Transverse colon (tissue), 4 donors: ENCODE results near the gene HMCN2. TPM values are rescaled to one million over a fixed set of nuclear protein-coding genes. Genes with fewer than 3 reads are reported as not detected.

Experiments
- DNase-seq: peaks from one replicate; pipeline ENCODE4 v3.0.0-alpha.2; 2019
- H3K27ac ChIP-seq, 4 donors: fragments of 200-600 bp; sonication (generic); 2 replicates each; pipeline ENCODE4 v1.5.1; 2016 to 2018; ENCODE audit warnings: inconsistent platforms in 4 of 4
- H3K27me3 ChIP-seq: fragments of 200-600 bp; sonication (generic); 2 replicates; pipeline ENCODE4 v1.5.1; 2017; ENCODE audit warnings: inconsistent platforms
- H3K36me3 ChIP-seq, 4 donors: fragments of 200-600 bp; sonication (generic); 2 replicates each; pipeline ENCODE4 v1.5.1; 2017 to 2019; ENCODE audit warnings: inconsistent platforms in 4 of 4
- H3K4me1 ChIP-seq, 4 donors: fragments of 200-600 bp; sonication (generic); 2 replicates each; pipeline ENCODE4 v1.5.1; 2017 to 2020; ENCODE audit warnings: inconsistent platforms in 4 of 4
- H3K4me3 ChIP-seq, 4 donors: fragments of 200-600 bp; sonication (generic); 1 replicate in 1 of 4; 2 replicates in 3 of 4; pipeline versions ENCODE4 v1.5.1 to v1.6.1; 2017 to 2019; ENCODE audit warnings: inconsistent platforms in 4 of 4
- H3K9me3 ChIP-seq, 2 donors: fragments of 200-600 bp; sonication (generic); 2 replicates each; pipeline ENCODE4 v1.5.1; 2017 to 2019; ENCODE audit warnings: inconsistent platforms in 2 of 2
- CTCF ChIP-seq, 5 experiments: fragments of 200-600 bp in 3 of 5; fragments of 450-650 bp in 2 of 5; sonication (generic) in 3 of 5; IDR thresholded peaks; 1 replicate in 2 of 5; 2 replicates in 3 of 5; pipeline ENCODE4 v1.5.1; 2016 to 2017; ENCODE audit warnings: antibody characterized with exemption in 5 of 5, inconsistent platforms in 3 of 5, mild to moderate bottlenecking in 2 of 5, moderate library complexity in 1 of 5
- EP300 ChIP-seq: sonication (generic); formaldehyde crosslinking; IDR thresholded peaks from one replicate; pipeline ENCODE4 v1.6.1; 2017; ENCODE audit warnings: antibody characterized with exemption, low read depth
- POLR2A ChIP-seq: fragments of 450-650 bp; IDR thresholded peaks from one replicate; pipeline ENCODE4 v1.6.1; 2016; ENCODE audit warnings: antibody characterized with exemption, mild to moderate bottlenecking, moderate library complexity
- POLR2AphosphoS5 ChIP-seq, 3 donors: sonication (generic); formaldehyde crosslinking; IDR thresholded peaks; one replicate each; pipeline ENCODE4 v1.6.1; 2016; ENCODE audit warnings: antibody characterized with exemption in 3 of 3
- WGBS, 2 donors: methylation state at CpG; one replicate each; pipeline ENCODE4 v1.1.5; 2018; ENCODE audit warnings: low coverage in 1 of 2; 5-methylcytosine and 5-hydroxymethylcytosine counted together
- in situ Hi-C, 4 donors: fragments of 200-750 bp; cut with MboI; loops; one replicate each; pipeline versions ENCODE4 v1.15.0 to v1.15.1; 2017; ENCODE audit warnings: low sequenced_read_pairs in 3 of 4, low pct_ligation_motif_present in 1 of 4, low pct_unique_long_range_greater_than_20kb in 1 of 4
- intact Hi-C: fragments of 100-400 bp; cut with DNase I; formaldehyde crosslinking; loops from one replicate; pipeline ENCODE4 v1.15.1; 2023; ENCODE audit warnings: low total_unique reads
- total RNA-seq, 4 donors: library from RNA; depleted of rRNA; stranded (reverse); fragments of >200 nt; gene quantifications; one replicate each; pipeline ENCODE4 v1.1.0, GENCODE V29; 2016

Gene HMCN2
- total RNA-seq, 4 donors from 2014 or later: 7.8 to 40.0 (median 15.2) TPM

GRCh38 chr9:130414910-130415746 is 149.6 kb downstream of the HMCN2 start:
- peak overlapping the region; percentile 74 to 79 (median 74) for H3K27ac ChIP-seq
- H3K4me3 ChIP-seq: no peak overlapping the region
- peaks cover 5 to 36% (median 24%) of the 10 kb centered on the region in 4 donors for H3K4me1 ChIP-seq
- no peaks in the 10 kb centered on the region for H3K27me3 ChIP-seq
- in situ Hi-C loops (no loop called here), intact Hi-C loops (no loop called here)
- peak; percentile 44 for DNase-seq
- WGBS, 2 donors: 68 to 92% methylated on average over 2 to 7 of the region's 11 CpGs
- TF ChIP-seq POLR2A (no peak), CTCF (IDR thresholded peaks at IDR 0.05) (no peak), EP300 (no peak), POLR2AphosphoS5 (IDR thresholded peaks at IDR 0.05) (no peak)
- no peaks in the 10 kb centered on the region for H3K9me3 ChIP-seq
- H3K36me3 ChIP-seq: no peaks in the 10 kb centered on the region

DNA sequence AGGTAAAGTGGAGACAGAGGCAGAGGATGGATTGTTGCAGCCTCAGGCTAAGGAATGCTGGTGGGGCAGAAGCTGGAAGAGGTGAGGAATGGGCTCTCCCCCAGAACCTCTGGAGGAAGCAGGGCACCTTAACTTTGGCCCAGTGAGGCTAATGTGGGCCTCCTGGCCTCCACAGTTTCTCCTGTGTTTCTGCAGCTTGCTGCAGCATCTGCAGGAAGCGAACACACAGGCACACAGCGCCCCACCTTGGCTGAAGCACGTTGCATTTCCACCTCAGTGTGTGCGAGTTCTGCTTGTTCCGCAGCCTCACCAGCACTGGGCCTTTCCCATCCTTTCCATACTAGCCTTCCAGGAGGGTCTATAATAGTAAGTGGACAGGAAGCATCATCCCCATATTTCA is 152.0 kb downstream of the HMCN2 start:
- in situ Hi-C loops (no loop called here), intact Hi-C loops (no loop called here)
- Histone ChIP-seq H3K27ac (no peak overlapping the region), H3K36me3 (no peaks in the 10 kb centered on the region), H3K9me3 (no peaks in the 10 kb centered on the region), H3K4me1 (peaks cover 0 to 12% (median 8%) of the 10 kb centered on the region in 4 donors), H3K4me3 (no peak overlapping the region), H3K27me3 (no peaks in the 10 kb centered on the region)
- 68% methylated on average over 5 of the region's 5 CpGs; no CpG with 5 or more reads in 1 of the 2 donors for WGBS, 2 donors
- DNase-seq: no peak
- TF ChIP-seq CTCF (IDR thresholded peaks at IDR 0.05): no peak
- no peak for TF ChIP-seq POLR2AphosphoS5 (IDR thresholded peaks at IDR 0.05)
- TF ChIP-seq POLR2A: no peak
- no peak for TF ChIP-seq EP300

- Histone ChIP-seq H3K27ac (no peak overlapping the region), H3K36me3 (no peaks in the 10 kb centered on the region), H3K4me3 (no peak overlapping the region), H3K4me1 (peaks cover 0 to 16% (median 8%) of the 10 kb centered on the region in 4 donors), H3K9me3 (no peaks in the 10 kb centered on the region), H3K27me3 (no peaks in the 10 kb centered on the region)
- intact Hi-C loops (no loop called here), in situ Hi-C loops (no loop called here)
- no peak for DNase-seq
- TF ChIP-seq POLR2AphosphoS5 (IDR thresholded peaks at IDR 0.05) (no peak), CTCF (IDR thresholded peaks at IDR 0.05) (no peak), EP300 (no peak), POLR2A (no peak)
- 93% methylated on average over 15 of the region's 18 CpGs; no CpG with 5 or more reads in 1 of the 2 donors for WGBS, 2 donors
Observed at GRCh38 chr9:130418776-130419175, 153.2 kb downstream of the HMCN2 start.

- intact Hi-C loops: no loop called here
- no peak for TF ChIP-seq EP300
- WGBS, 2 donors: 85 to 88% methylated on average over 3 to 8 of the region's 8 CpGs
Observed at GRCh38 chr9:130419521-130420035, 154.0 kb downstream of the HMCN2 start.

More at GRCh38 chr9:130419521-130420035, 154.0 kb downstream of the HMCN2 start:
- Histone ChIP-seq H3K4me1 (peaks cover 0 to 15% (median 6%) of the 10 kb centered on the region in 4 donors), H3K4me3 (no peak overlapping the region), H3K9me3 (no peaks in the 10 kb centered on the region), H3K27ac (no peak overlapping the region), H3K27me3 (no peaks in the 10 kb centered on the region), H3K36me3 (no peaks in the 10 kb centered on the region)
- in situ Hi-C loops: no loop called here
- no peak for DNase-seq
